Measurements from ENCODE around the gene SPRY4. TPM values are rescaled to one million over a fixed set of nuclear protein-coding genes. Genes with fewer than 3 reads are reported as not detected.

The SPRY4 gene
- total RNA-seq, 4 donors from 2014 or later = 8.2 to 19.3 (median 15.7) TPM

DNA sequence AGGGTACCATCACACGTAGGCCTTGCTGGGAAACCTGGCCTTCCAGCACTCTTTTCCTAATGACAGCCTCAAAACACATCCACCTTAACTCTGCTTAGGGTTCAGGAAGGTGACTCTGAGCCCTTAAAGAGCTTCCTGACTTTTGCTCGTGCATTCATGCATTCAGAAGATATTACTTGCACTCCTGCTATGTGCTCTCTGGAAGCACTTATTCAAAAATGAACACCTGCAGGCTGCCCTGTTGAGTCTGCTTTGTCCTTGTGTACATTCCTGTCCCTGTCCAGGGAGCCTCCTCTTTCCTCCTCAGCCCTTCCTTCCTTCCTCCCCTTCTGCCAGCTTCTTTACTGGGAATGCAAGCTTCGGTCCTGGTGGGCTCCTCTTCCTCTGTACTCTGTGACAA is 61.5 kb downstream of the SPRY4 start:
- H3K9me3 ChIP-seq = no peaks in the 10 kb centered on the region
- intact Hi-C loops (cut with DNase I; ENCODE audit: low total_unique reads) = no loop called here
- no peaks in the 10 kb centered on the region for H3K36me3 ChIP-seq
- TF ChIP-seq EP300 (IDR thresholded peaks at IDR 0.05; ENCODE audit: low read depth) (no peak), POLR2AphosphoS5 (IDR thresholded peaks at IDR 0.05) (no peak), POLR2A (IDR thresholded peaks at IDR 0.05) (no peak)
- TF ChIP-seq, protein P1, sequence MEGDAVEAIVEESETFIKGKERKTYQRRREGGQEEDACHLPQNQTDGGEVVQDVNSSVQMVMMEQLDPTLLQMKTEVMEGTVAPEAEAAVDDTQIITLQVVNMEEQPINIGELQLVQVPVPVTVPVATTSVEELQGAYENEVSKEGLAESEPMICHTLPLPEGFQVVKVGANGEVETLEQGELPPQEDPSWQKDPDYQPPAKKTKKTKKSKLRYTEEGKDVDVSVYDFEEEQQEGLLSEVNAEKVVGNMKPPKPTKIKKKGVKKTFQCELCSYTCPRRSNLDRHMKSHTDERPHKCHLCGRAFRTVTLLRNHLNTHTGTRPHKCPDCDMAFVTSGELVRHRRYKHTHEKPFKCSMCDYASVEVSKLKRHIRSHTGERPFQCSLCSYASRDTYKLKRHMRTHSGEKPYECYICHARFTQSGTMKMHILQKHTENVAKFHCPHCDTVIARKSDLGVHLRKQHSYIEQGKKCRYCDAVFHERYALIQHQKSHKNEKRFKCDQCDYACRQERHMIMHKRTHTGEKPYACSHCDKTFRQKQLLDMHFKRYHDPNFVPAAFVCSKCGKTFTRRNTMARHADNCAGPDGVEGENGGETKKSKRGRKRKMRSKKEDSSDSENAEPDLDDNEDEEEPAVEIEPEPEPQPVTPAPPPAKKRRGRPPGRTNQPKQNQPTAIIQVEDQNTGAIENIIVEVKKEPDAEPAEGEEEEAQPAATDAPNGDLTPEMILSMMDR (IDR thresholded peaks at IDR 0.05) = no peak
- in situ Hi-C loops (cut with MboI; ENCODE audit: low pct_ligation_motif_present in 1 of 4, low pct_unique_long_range_greater_than_20kb in 1 of 4, low sequenced_read_pairs in 3 of 4) = no loop called here
- H3K27me3 ChIP-seq = no peaks in the 10 kb centered on the region
- WGBS, 2 donors (ENCODE audit: low coverage in 1 of 2) = 75 to 78% methylated on average over 3 of the region's 3 CpGs
- no peaks in the 10 kb centered on the region for H3K4me1 ChIP-seq
- H3K4me3 ChIP-seq = no peak overlapping the region
- DNase-seq = no peak
- H3K27ac ChIP-seq = no peak overlapping the region

DNA sequence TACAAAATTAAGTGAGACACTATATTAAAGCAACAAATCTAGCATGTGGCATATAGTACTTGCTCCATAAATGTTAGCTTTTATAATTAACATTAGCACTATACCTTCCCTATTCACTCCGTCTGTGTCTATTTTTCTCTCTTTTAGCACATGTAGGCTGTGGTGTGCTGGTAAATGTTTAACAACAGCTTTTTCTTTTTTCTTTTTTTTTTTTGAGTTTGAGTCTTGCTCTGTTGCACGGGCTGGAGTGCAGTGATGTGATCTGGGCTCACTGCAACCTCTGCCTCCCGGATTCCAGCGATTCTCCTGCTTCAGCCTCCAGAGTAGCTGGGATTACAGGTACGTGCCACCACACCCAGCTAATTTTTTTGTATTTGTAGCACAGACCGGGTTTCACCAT is 62.1 kb downstream of the SPRY4 start:
- Histone ChIP-seq H3K27ac (no peak overlapping the region), H3K36me3 (no peaks in the 10 kb centered on the region), H3K4me1 (no peaks in the 10 kb centered on the region), H3K9me3 (no peaks in the 10 kb centered on the region), H3K4me3 (no peak overlapping the region), H3K27me3 (no peaks in the 10 kb centered on the region)
- 83 to 91% methylated on average over 5 to 6 of the region's 6 CpGs for WGBS, 2 donors (ENCODE audit: low coverage in 1 of 2)
- in situ Hi-C loops (cut with MboI; ENCODE audit: low pct_ligation_motif_present in 1 of 4, low pct_unique_long_range_greater_than_20kb in 1 of 4, low sequenced_read_pairs in 3 of 4) = no loop called here
- TF ChIP-seq POLR2A (IDR thresholded peaks at IDR 0.05) = no peak
- TF ChIP-seq POLR2AphosphoS5 (IDR thresholded peaks at IDR 0.05) = no peak
- TF ChIP-seq EP300 (IDR thresholded peaks at IDR 0.05; ENCODE audit: low read depth) = no peak
- TF ChIP-seq, protein P1 (IDR thresholded peaks at IDR 0.05) = no peak
- intact Hi-C loops (cut with DNase I; ENCODE audit: low total_unique reads) = no loop called here
- DNase-seq = no peak

Small RNA genes lying within 50 kb of the gene (small RNA-seq; reads per million reads assigned to genes)
- gene RF02038 (0 reads per million in 4 donors), gene RF02039 (0 reads per million in 4 donors)

Other genes with a start within 250 kb of the SPRY4 start
- gene NDFIP1, start 216.2 kb downstream of the SPRY4 start, total RNA-seq = 10 to 100 TPM; 19.1 to 92.2 (median 65.6) TPM